Motor neuron (in vitro differentiated cells): ENCODE data around the gene FUBP1. TPM values are rescaled to one million over a fixed set of nuclear protein-coding genes. Genes with fewer than 3 reads are reported as not detected.
"Not testable (repeated sequence)": the region's sequence is repeated elsewhere in the genome, so short reads cannot be mapped to it uniquely, and the experiment has no call there.

Experiments
- ATAC-seq, 8 experiments: fragments of 200-7000 bp; cut with Tn5 transposase; replicated peaks in 6 of 8; 2 replicates each; pipeline ENCODE4 v1.8.0; 2021; ENCODE audit warnings: mild to moderate bottlenecking in 8 of 8, moderate library complexity in 8 of 8
- H3K27ac ChIP-seq, 2 donors: fragments of 250-450 bp; sonication (Bioruptor Pico); 2 replicates each; pipeline ENCODE4 v1.9.0; 2021; ENCODE audit warnings: antibody characterized with exemption in 2 of 2, mild to moderate bottlenecking in 2 of 2, moderate library complexity in 1 of 2
- H3K4me1 ChIP-seq, 2 donors: fragments of 250-450 bp; sonication (Bioruptor Pico); replicated peaks in 1 of 2; 2 replicates each; pipeline ENCODE4 v1.6.1; 2021; ENCODE audit warnings: antibody characterized with exemption in 2 of 2, mild to moderate bottlenecking in 2 of 2, moderate library complexity in 1 of 2
- H3K4me3 ChIP-seq, 5 donors: fragments of 250-450 bp; sonication (Bioruptor Pico); 2 replicates each; pipeline ENCODE4 v1.9.0; 2021; ENCODE audit warnings: antibody characterized with exemption in 5 of 5, mild to moderate bottlenecking in 5 of 5, moderate library complexity in 4 of 5
- WGBS, 10 experiments: fragments of 450-650 bp; shearing (Covaris generic); methylation state at CpG; one replicate each; pipeline ENCODE4 v1.0.0; 2022; 5-methylcytosine and 5-hydroxymethylcytosine counted together
- in situ Hi-C, 9 experiments: fragments of 400-800 bp; cut with MboI; loops; one replicate each; pipeline ENCODE4 v1.15.0; 2021; ENCODE audit warnings: low sequenced_read_pairs in 9 of 9, low pct_unique_long_range_greater_than_20kb in 2 of 9; ENCODE audit not compliant: unreplicated experiment in 9 of 9
- total RNA-seq, 8 experiments: library from RNA; unstranded; fragments of 300-600 nt; gene quantifications; 2 replicates each; pipeline versions ENCODE4 v1.2.3 to v1.2.4, GENCODE V29; 2022

Gene FUBP1
- total RNA-seq, 8 experiments from 2014 or later, result 54.7 to 380 (median 234) TPM

DNA sequence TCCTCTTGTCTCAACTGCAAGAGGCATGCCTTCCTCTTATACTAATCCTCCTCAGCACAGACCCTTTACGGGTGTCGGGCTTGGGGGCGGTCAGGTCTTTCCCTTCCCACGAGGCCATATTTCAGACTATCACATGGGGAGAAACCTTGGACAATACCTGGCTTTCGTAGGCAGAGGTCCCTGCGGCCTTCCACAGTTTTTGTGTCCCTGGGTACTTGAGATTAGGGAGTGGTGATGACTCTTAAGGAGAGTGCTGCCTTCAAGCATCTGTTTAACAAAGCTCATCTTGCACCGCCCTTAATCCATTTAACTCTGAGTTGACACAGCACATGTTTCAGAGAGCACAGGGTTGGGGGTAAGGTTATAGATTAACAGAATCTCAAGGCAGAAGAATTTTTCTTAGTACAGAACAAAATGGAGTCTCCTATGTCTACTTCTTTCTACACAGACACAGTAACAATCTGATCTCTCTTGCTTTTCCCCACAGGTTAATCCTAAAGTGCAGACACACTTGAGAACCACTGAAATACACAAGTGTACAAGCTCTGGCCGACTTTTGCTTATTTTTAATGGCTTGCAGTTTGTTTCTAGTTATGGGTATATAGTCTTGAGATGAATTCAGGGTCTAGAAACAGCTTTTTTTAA is 4.6 kb upstream of the FUBP1 start:
- in situ Hi-C loops, result loop anchor here in 1 of 9 experiments (25.0 kb wide), 1 partner anchor 129 kb away; no protein-coding TSS in a partner anchor
- not testable (repeated sequence) for H3K4me3 ChIP-seq, H3K27ac ChIP-seq, ATAC-seq
- WGBS, 10 experiments, result 0 to 87% (median 55%) methylated on average over 1 to 7 of the region's 8 CpGs; no CpG with 5 or more reads in 1 of the 10 experiments
- peaks cover 5 to 14% of the 10 kb centered on the region in 2 donors for H3K4me1 ChIP-seq

DNA sequence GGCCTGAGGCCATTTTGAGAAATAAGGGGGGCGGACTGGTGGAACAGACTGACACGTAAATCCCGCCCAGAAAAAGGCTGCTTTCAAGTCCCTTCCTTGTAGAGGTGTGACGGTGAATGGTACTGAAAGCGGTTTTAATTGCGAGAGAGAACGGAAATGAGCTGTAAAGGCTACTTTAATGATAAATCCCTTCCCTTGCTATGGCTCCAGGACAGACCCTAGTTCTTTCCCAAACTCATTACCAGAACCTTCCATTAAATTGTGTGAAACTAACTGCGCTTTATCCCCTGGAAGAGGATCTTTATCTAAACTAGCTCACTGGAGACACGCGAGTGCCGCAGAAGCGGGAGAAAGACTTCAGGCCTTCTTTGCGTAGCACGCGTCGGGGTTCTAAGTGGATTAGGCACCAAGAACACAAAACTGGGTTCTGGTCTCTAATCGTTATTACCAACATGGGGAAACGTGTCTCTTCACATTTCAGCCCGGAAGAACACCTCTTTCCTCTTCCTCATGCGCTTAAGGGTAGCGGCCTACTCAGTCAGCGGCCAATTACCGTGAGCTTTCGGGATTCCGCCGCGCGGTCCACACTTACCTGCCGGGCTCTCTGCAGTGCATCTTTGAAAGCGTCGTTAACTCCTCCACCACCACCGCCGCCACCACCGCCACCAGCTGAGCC is 441 bp downstream of the FUBP1 start:
- peak; percentile 29 to 56 (median 42) for ATAC-seq
- WGBS, 10 experiments, result 0 to 7% (median 0%) methylated on average over 2 to 33 of the region's 34 CpGs
- in situ Hi-C loops, result loop anchor here in 1 of 9 experiments (25.0 kb wide), 1 partner anchor 134 kb away; no protein-coding TSS in a partner anchor
- Histone ChIP-seq H3K4me3 (peak overlapping the region; percentile 70 to 93 (median 83)), H3K27ac (peak overlapping the region; percentile 98), H3K4me1 (peaks cover 13 to 31% of the 10 kb centered on the region in 2 donors)

DNA sequence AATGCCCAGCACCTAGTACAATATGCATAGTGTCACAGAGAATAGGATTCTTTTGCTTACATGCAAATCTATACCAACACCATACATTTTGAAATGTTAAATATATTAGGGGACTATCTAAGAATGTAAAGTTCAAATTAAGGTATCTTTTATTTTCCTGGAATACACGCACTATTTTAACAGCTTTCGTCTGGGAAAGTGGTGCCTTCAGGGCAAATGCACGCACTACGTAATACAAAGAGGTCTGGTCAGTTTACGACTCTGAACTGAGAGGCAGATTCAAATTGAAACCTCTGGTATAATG is 931 bp downstream of the FUBP1 start:
- H3K4me3 ChIP-seq, result peak overlapping the region; percentile 70 to 93 (median 83)
- in situ Hi-C loops, result loop anchor here in 1 of 9 experiments (25.0 kb wide), 1 partner anchor 134 kb away; no protein-coding TSS in a partner anchor
- peak in 1 of 8 experiments; percentile 31 for ATAC-seq
- WGBS, 10 experiments, result 0% methylated on average over 2 to 5 of the region's 5 CpGs
- peak overlapping the region; percentile 98 for H3K27ac ChIP-seq
- peaks cover 11 to 31% of the 10 kb centered on the region in 2 donors for H3K4me1 ChIP-seq

DNA sequence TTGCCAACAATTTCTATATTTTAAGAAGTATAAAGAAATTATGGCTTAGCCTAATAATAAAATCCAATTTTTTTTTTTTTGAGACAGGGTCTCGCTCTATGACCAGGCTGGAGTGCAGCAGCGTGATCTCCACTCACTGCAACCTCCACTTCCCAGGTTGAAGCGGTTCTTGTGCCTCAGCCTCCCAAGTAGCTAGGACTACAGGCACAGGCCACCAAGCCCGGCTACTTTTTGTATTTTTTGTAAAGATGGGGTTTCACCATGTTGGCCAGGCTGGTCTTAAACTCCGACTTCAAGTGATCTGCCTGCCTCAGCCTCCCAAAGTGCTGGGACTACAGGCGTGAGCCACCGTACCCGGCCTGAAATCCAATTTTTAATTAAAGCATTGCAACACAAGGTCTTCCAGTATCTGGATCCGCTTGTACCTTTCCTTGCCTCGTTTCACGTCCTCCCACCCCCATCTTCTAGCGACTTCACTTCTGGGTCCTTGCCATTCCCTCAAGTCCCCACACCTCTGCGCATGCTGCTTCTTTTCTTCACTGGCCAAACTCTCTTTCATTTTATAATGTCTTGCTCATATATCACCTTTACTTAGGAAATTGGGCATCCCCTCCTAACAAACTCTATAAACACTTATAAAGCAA is 2.3 kb downstream of the FUBP1 start:
- peaks cover 14 to 31% of the 10 kb centered on the region in 2 donors for H3K4me1 ChIP-seq
- in situ Hi-C loops, result loop anchor here in 1 of 9 experiments (25.0 kb wide), 1 partner anchor 136 kb away; no protein-coding TSS in a partner anchor
- no peak overlapping the region for H3K27ac ChIP-seq
- H3K4me3 ChIP-seq, result peak overlapping the region; percentile 70 to 93 (median 83)
- ATAC-seq, result no peak
- 35 to 90% (median 76%) methylated on average over 2 to 12 of the region's 13 CpGs for WGBS, 10 experiments

DNA sequence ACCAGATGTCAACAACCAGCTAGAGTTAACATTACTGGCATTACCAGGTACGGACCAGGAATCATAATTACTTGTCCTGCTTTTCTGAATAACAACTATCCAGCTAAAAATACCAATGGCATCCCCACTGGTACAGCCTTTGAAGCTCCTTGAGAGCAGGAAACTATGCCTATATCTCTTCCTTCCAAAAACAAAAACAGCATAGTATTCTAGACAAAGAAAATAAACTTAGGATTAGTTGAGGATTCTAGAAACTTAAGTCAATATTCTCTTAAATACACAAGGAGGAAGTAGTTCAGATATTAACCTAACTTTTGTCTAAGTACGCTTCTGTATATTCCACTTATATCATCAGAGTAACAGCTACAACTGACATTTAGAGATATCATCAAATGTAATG is 3.0 kb downstream of the FUBP1 start:
- 0 to 83% (median 56%) methylated on average over 1 to 2 of the region's 2 CpGs for WGBS, 10 experiments
- Histone ChIP-seq H3K4me3 (peak overlapping the region in 3 of 5 donors; percentile 10 to 93 (median 92)), H3K27ac (no peak overlapping the region), H3K4me1 (peaks cover 15 to 25% of the 10 kb centered on the region in 2 donors)
- in situ Hi-C loops, result loop anchor here in 1 of 9 experiments (25.0 kb wide), 1 partner anchor 136 kb away; no protein-coding TSS in a partner anchor
- no peak for ATAC-seq

DNA sequence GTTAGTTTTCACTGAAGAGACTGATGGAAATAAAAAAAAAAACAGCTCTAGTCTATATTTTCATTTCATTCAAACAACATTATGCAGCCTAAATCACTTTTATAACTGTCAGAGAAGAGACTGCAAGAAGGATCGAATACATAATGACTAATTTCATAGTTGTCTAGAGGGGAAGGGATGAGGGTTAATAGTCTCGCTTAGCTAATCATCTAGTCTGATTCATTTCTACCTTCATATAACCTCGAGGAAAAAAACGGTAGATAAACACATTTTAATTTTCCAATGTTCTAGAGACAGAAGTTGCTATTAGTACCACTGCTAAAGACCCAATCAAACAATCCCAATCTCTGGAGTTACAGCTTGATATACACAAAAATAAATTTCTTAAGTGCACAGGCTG is 3.5 kb downstream of the FUBP1 start:
- no peak for ATAC-seq
- WGBS, 10 experiments, result 17 to 88% (median 69%) methylated on average over 1 to 4 of the region's 4 CpGs; no CpG with 5 or more reads in 1 of the 10 experiments
- H3K4me3 ChIP-seq, result peak overlapping the region in 2 of 5 donors; percentile 10 to 93
- H3K4me1 ChIP-seq, result peaks cover 18 to 20% of the 10 kb centered on the region in 2 donors
- in situ Hi-C loops, result loop anchor here in 1 of 9 experiments (25.0 kb wide), 1 partner anchor 137 kb away; no protein-coding TSS in a partner anchor
- no peak overlapping the region for H3K27ac ChIP-seq

DNA sequence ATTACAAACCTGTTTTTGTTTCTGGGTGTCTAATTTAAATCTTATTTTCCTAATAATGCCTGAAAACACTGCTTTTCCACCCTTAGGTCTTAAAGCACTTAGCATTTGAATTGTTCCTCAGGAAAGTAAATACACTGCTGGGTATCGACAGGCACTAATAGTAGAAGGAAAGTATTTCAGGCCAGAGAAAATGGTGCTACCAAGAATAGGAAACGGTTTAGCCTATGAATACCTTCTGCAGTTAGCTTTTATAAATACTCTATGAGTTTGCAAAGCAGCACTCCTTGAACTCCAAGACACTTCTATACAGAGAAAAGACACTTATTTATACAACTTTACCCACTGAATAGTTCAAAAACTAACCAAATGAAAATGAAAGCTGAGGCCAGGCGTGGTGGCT is 6.8 kb downstream of the FUBP1 start:
- Histone ChIP-seq H3K4me3 (no peak overlapping the region), H3K4me1 (peaks cover 17 to 19% of the 10 kb centered on the region in 2 donors), H3K27ac (no peak overlapping the region)
- in situ Hi-C loops, result loop anchor here in 1 of 9 experiments (25.0 kb wide), 1 partner anchor 260 kb away; no protein-coding TSS in a partner anchor
- WGBS, 10 experiments, result 43 to 100% (median 80%) methylated on average over 1 to 3 of the region's 3 CpGs; no CpG with 5 or more reads in 2 of the 10 experiments
- ATAC-seq, result no peak

DNA sequence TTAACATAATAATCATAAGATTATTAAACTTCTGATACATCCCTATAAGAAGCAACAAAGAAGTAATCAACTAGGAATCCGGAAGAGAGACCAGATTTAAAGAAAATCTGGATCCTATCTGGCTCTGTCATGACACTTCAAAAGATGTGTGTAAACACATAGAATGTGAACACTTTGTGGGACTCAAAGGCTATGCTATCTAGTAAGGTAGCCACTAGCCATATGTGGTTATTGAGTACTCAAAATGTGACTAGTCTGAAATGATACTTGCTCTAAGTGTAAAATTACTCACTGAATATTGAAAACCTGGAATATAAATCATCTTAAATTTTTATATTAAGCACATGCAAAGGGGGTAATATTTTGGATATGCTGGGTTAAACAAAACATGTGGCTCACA is 8.7 kb downstream of the FUBP1 start:
- peak in 1 of 8 experiments; percentile 16 for ATAC-seq
- H3K4me1 ChIP-seq, result peaks cover 6 to 12% of the 10 kb centered on the region in 2 donors
- 60 to 86% (median 82%) methylated on average over 1 of the region's 1 CpG; no CpG with 5 or more reads in 3 of the 10 experiments for WGBS, 10 experiments
- no peak overlapping the region for H3K27ac ChIP-seq
- in situ Hi-C loops, result loop anchor here in 1 of 9 experiments (25.0 kb wide), 1 partner anchor 258 kb away; no protein-coding TSS in a partner anchor
- H3K4me3 ChIP-seq, result no peak overlapping the region

DNA sequence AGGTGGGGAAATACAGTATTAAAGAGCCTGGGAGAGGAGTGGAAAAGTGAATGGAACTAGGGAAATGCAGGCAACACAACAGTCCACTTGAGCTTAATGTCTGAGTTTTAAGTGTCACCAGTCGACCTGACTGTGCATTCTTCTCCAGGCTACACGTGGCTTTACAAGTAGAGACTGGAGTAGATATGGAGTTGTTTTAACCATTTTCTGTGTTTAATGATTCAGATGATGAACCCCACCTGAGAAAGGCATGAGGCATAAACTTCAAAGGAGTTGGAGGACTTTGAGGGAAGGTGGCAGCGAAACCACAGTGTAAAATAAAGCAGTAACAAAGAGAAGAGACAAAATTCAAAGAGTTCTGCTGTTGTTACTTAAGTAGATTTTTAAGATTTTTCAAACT is 12.6 kb downstream of the FUBP1 start:
- in situ Hi-C loops, result loop anchor here in 1 of 9 experiments (25.0 kb wide), 1 partner anchor 254 kb away; no protein-coding TSS in a partner anchor
- no peak overlapping the region for H3K4me3 ChIP-seq
- 42 to 100% (median 86%) methylated on average over 1 to 3 of the region's 3 CpGs; no CpG with 5 or more reads in 1 of the 10 experiments for WGBS, 10 experiments
- ATAC-seq, result no peak
- H3K27ac ChIP-seq, result no peak overlapping the region
- peaks cover 0 to 7% of the 10 kb centered on the region in 2 donors for H3K4me1 ChIP-seq

DNA sequence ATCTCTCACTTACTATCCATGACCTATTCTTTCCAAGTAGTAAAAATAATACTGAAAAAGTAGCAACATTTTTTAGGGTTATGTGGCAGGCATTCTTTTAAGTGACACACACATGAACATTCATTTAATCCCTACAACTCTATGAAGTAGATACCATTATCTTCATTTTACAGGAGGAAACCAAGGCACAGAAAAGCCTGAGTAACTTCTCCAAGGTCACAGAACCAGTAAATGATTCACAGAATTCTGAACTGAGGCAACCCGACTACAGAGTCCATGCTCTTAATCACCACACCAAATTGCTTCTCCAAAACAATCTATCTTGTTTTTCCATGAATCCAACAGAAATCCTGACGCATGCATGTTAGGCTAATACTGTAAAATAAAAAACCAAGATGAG is 17.5 kb downstream of the FUBP1 start:
- in situ Hi-C loops, result loop anchor here in 1 of 9 experiments (25.0 kb wide), 1 partner anchor 249 kb away; no protein-coding TSS in a partner anchor
- no peak overlapping the region for H3K27ac ChIP-seq
- WGBS, 10 experiments, result 70 to 100% (median 84%) methylated on average over 1 to 2 of the region's 2 CpGs
- H3K4me3 ChIP-seq, result no peak overlapping the region
- no peaks in the 10 kb centered on the region for H3K4me1 ChIP-seq
- ATAC-seq, result no peak

DNA sequence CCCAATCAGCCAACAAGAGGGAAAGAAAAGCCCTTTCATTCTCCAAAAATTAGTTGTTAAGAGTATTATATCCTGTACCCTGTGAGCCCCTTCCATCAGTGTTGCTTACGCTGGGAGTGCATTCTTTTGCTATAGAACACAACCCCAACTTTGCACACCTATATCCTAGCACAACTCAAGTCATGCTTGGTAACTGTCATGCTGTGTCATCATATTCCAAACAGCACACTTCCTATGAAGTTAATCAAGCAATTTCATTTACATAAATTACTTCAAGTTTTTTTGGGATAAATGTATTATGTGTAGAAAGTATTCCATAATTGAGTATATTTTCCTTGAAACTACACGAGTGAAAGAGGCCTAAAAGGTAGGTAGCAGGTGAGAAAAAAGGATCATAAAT is 20.0 kb downstream of the FUBP1 start:
- Histone ChIP-seq H3K27ac (no peak overlapping the region), H3K4me3 (no peak overlapping the region), H3K4me1 (no peaks in the 10 kb centered on the region)
- no peak for ATAC-seq
- in situ Hi-C loops, result loop anchor here in 1 of 9 experiments (25.0 kb wide), 1 partner anchor 247 kb away; no protein-coding TSS in a partner anchor
- WGBS, 10 experiments, result 81 to 100% (median 95%) methylated on average over 1 to 2 of the region's 2 CpGs

DNA sequence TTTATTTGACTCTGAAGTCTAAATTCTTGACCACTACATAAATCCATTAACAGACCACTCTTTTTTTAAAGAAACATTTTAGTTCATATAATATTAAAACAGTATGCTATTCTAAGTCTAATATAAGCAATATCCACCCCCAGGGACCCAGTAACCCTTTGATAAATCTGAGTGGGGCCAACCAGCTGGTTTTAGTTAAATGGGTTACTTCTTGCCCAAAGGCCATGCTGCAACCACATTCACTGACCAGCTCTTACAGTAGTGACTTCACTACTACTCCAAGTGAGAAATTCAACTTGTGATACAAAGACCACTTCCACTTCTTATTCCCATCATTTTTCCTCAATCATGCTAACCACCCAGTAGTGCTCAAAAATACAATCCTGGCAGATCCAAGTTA is 20.5 kb downstream of the FUBP1 start:
- H3K27ac ChIP-seq, result no peak overlapping the region
- no peaks in the 10 kb centered on the region for H3K4me1 ChIP-seq
- in situ Hi-C loops, result loop anchor here in 1 of 9 experiments (25.0 kb wide), 1 partner anchor 246 kb away; no protein-coding TSS in a partner anchor
- ATAC-seq, result no peak
- no peak overlapping the region for H3K4me3 ChIP-seq
